ENCODE data around the gene RAB29.

DNA sequence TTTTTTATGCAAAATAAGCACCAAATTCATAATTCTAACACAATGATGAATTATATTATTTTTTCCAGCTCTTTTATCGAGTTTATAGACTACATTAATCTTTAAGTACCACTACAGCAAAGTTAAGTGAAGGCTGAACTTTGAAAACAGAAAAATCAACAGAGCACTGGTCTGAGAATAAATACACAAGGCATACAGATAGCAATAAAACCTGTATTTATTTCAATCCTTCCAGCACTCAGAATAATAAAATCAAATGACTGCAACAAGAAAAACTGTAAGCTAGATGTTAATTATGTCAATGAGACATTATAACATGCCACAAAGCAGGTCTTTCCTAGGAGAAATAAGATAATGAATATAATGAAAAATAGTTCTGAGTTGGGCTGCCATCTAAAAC lies 49.8 kb downstream of the RAB29 start:
- TF ChIP-seq TAF1 (IDR thresholded peaks at IDR 0.05; ENCODE audit: low read depth) (no peak), POLR2AphosphoS5 (IDR thresholded peaks at IDR 0.05) (no peak), EP300 (conservative IDR thresholded peaks at IDR 0.05; ENCODE audit: poor library complexity, severe bottlenecking) (no peak), SMC3 (conservative IDR thresholded peaks at IDR 0.05; ENCODE audit: poor library complexity) (no peak), EZH2 (IDR thresholded peaks at IDR 0.05; ENCODE audit: borderline replicate concordance, insufficient read depth, low read length, poor library complexity, severe bottlenecking) (no peak)
- TF ChIP-seq, protein P1, sequence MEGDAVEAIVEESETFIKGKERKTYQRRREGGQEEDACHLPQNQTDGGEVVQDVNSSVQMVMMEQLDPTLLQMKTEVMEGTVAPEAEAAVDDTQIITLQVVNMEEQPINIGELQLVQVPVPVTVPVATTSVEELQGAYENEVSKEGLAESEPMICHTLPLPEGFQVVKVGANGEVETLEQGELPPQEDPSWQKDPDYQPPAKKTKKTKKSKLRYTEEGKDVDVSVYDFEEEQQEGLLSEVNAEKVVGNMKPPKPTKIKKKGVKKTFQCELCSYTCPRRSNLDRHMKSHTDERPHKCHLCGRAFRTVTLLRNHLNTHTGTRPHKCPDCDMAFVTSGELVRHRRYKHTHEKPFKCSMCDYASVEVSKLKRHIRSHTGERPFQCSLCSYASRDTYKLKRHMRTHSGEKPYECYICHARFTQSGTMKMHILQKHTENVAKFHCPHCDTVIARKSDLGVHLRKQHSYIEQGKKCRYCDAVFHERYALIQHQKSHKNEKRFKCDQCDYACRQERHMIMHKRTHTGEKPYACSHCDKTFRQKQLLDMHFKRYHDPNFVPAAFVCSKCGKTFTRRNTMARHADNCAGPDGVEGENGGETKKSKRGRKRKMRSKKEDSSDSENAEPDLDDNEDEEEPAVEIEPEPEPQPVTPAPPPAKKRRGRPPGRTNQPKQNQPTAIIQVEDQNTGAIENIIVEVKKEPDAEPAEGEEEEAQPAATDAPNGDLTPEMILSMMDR (IDR thresholded peaks at IDR 0.05; ENCODE audit: poor library complexity, severe bottlenecking) = no peak
- TF ChIP-seq, protein P2, sequence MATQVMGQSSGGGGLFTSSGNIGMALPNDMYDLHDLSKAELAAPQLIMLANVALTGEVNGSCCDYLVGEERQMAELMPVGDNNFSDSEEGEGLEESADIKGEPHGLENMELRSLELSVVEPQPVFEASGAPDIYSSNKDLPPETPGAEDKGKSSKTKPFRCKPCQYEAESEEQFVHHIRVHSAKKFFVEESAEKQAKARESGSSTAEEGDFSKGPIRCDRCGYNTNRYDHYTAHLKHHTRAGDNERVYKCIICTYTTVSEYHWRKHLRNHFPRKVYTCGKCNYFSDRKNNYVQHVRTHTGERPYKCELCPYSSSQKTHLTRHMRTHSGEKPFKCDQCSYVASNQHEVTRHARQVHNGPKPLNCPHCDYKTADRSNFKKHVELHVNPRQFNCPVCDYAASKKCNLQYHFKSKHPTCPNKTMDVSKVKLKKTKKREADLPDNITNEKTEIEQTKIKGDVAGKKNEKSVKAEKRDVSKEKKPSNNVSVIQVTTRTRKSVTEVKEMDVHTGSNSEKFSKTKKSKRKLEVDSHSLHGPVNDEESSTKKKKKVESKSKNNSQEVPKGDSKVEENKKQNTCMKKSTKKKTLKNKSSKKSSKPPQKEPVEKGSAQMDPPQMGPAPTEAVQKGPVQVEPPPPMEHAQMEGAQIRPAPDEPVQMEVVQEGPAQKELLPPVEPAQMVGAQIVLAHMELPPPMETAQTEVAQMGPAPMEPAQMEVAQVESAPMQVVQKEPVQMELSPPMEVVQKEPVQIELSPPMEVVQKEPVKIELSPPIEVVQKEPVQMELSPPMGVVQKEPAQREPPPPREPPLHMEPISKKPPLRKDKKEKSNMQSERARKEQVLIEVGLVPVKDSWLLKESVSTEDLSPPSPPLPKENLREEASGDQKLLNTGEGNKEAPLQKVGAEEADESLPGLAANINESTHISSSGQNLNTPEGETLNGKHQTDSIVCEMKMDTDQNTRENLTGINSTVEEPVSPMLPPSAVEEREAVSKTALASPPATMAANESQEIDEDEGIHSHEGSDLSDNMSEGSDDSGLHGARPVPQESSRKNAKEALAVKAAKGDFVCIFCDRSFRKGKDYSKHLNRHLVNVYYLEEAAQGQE (IDR thresholded peaks at IDR 0.05; ENCODE audit: borderline replicate concordance) = no peak

All from neural cell (in vitro differentiated cells).